GM23338 (cell line): Measurements from ENCODE around the gene LPP.

ENCODE experiments used
- CREB1 ChIP-seq: fragments of 250-450 bp; sonication (Bioruptor Pico); IDR thresholded peaks from 2 replicates; pipeline ENCODE4 v1.5.0; 2020; ENCODE audit warnings: low read depth, mild to moderate bottlenecking, moderate library complexity
- CTCF ChIP-seq, 2 experiments: fragments of 200-600 bp in 1 of 2; sonication (generic) in 1 of 2; conservative IDR thresholded peaks; 2 replicates each; pipeline versions ENCODE4 v1.5.1 to v1.6.1; 2016 to 2017; ENCODE audit warnings: antibody characterized with exemption in 2 of 2, low read depth in 2 of 2, mild to moderate bottlenecking in 2 of 2, moderate library complexity in 1 of 2

DNA sequence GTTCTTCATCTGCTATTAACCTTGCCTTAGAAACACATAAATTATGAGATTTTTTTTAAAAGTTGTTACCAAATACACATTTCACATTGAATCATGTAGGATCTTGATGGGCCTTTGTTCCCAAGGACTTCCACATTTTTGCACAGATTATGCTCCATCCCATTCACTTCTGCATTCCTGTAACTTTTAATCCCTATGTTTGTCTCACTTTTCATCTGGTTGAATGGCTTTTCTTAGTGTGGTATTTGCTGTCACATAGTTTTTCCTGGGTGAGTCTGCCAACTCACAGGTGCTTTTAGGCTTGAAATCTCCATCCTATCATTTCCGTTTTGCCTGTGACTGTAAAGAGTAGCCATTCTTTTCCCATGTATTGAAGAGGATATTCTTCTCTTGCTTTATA is 720.6 kb downstream of the LPP start:
- TF ChIP-seq CREB1 (CRISPR knock-in tag) (no peak), CTCF (conservative IDR thresholded peaks at IDR 0.05; ENCODE audit: low read depth in 2 of 2) (no peak)
